ENCODE results near the gene TMEM131.
"Not testable (repeated sequence)": the region's sequence is repeated elsewhere in the genome, so short reads cannot be mapped to it uniquely, and the experiment has no call there.

TMEM131 gene

GRCh38 chr2:97995734-97996624 is at the start of gene TMEM131:
Gene TMEM131 (minus strand): TSS chr2:97995948. CDS start chr2:97995662, 286 bp downstream.
- peak; percentile 98 for DNase-seq

GRCh38 chr2:98044730-98045129 is 49.0 kb upstream of the TMEM131 start:
- DNase-seq, result not testable (repeated sequence)

DNA sequence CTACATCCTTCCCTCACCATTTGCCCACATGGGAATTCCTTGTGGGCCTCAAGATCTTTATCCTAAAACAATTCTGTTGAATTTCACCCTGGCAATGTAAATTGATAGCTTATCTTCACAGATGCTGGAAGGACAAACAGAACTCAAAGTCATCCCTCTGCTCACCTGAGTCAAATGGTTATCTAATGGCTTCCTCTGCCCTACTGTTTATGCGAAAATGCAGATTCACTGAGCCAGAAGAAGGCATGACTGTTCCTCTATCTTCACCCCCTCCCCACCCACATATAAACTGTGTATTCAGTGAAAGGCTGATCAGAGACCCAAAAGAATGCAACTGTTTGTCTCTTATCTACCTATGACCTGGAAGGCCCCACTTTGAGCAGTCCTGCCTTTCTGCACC is 47.4 kb upstream of the TMEM131 start:
- no peak for DNase-seq

DNA sequence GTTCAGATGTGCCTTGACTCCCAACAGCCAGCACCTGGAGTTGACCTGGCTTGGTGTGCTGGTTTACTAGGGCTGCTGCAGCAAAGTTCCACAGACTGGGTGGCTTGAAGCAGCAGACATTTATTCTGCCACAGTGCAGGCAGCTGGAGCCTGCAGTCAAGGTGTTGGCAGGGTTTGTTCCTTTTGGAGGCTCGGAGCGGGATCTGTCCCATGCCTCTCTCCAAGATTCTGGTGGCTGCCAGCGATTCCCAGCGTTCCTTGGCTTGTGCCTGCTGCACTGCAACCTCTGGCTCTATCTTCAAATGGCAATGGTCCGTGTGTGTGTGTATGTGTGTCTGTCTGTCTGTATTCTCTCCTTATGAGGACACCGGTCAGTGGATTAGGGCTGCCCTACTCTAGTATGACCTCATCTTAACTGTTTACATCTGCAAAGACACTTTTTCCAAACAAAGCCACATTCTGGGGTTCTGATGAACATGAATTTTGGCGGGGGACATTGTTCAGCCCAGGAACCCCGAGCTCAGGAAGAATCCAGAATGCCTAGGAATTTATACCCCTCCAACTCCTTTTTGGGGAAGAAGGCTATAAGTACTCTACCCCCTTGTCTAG is 44.7 kb upstream of the TMEM131 start:
- no peak for DNase-seq

DNA sequence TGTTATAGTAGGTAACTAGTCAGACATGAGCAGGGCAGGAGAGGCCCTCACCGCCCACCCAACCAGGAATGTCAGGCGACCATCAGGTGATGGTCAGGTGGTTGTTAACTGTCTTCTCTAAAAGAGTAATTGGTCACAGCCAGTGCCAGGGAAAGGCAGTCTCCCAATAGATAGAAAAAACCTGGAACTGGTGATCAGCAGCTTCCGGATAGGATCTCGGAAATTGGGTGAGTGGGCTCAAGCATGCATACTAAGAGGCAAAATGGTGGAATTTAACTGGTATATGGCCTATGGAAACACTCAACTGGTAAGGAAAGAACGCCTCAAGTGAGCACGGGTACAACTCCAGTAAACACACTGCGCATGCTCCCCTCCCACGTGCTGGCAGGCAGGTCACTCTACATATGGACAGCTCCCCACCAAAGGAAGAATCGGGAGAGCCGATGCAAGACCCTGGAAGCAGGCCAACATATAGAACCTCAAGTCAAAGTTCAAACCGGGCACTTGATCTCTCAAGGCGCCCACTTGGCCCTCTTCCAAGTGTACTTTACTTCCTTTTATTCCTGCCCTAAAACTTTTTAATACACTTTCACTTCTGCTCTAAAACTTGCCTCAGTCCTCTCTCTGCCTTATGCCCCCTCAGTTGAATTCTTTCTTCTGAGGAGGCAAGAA is 43.5 kb upstream of the TMEM131 start:
- DNase-seq, result no peak

- DNase-seq, result no peak
Observed at GRCh38 chr2:98037666-98038336, 42.1 kb upstream of the TMEM131 start.

DNA sequence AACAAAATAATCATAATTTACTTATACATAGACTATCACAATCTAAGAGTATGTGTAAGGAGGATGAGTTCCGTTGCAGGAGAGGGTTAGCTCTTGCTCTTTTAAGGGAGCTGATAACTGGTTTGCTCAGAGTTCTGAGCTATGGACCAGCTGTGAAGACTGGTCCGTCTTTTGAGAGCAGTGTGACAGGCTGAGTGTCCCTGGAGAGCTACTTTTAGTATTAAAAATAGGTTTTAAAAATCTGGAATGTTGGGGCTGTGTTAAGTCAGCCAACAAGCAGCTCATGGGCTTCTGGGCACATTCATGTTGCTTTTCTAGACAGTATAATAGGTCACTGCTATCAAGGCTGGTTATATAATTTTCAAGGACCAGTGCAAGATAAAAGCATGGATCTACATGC is 41.5 kb upstream of the TMEM131 start:
- DNase-seq, result no peak

GRCh38 chr2:98036349-98037000 is 40.7 kb upstream of the TMEM131 start:
- no peak for DNase-seq

- DNase-seq, result no peak
Observed at GRCh38 chr2:98034745-98035144, 39.0 kb upstream of the TMEM131 start.

- DNase-seq, result no peak
Observed at GRCh38 chr2:98032086-98032485, 36.3 kb upstream of the TMEM131 start.

GRCh38 chr2:98029718-98030222 is 34.0 kb upstream of the TMEM131 start:
- no peak for DNase-seq

DNA sequence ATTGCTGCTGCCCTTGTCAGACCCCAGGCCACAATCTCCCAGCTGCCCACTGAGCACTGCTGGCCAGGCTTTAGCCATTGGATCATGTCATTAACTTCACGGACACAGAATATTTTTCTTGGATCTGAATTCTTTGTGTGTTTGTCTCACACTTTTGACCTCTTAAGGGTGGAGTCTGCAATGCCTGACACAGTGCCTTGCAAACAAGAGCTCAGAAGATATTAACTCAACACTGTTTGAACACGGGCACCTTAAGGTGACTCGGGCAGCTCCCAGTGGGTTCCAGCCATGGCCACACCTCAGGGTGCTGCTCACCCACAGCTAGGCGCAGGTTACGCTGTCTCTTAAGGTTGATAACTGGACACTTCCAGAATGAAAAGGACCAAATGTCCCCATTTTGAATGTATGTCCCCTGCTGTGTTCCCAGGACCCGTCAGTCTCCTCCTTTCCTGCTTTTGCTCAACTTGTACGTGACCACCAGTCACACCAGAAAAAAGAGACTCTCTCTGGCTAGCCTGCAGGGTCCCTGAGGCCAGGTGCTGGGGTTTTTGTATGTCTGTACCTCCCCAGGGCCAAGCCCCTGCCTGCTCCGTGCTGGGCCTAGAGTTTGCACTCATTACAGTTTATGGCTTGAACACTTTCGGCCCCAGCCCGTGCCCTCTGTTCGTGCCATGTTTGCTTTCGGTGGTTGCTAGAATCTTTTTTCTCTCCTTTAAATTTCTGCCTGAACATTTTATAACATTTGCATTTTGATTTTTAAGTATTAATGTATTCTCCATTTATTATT is 33.4 kb upstream of the TMEM131 start:
- no peak for DNase-seq

DNA sequence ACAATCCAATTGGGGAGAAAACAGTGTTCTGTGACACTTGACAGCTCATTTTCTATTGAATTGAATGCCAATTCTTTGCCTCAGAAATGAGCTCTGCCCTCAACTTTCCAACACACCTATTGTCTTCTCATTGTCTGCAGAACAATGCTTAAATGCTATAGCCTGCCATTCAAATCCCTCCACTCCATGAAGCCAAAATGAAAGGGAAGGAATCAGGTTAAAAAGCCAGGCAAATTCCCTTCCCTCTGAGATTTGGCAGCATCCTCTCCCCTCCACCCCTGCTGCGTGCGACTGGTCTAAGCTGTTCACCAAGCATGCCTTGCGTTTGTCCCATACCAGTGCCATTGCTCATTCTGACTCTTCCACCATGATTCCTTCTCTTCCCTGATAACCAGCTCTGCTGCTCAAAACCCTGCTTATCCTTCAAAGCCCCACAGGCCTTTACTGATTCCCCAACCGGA is 32.4 kb upstream of the TMEM131 start:
- no peak for DNase-seq

DNA sequence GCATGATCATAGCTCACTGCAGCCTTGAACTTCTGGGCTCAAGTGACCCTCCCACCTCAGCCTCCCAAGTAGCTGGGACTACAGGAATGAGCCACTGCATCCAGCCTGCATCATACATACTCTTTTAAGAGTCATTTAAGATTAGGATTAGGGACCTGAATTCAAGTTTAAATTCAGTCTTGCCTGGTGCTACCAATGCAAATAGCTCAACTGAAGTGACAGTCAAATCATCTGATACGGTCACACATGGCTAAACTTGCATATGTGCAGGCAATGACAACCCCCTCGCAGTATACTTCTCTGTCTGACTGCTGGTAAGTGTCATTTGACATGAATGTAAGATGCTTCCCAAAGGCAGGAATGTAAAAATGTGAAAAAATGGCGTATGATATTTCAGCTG is 31.8 kb upstream of the TMEM131 start:
- DNase-seq, result no peak

DNA sequence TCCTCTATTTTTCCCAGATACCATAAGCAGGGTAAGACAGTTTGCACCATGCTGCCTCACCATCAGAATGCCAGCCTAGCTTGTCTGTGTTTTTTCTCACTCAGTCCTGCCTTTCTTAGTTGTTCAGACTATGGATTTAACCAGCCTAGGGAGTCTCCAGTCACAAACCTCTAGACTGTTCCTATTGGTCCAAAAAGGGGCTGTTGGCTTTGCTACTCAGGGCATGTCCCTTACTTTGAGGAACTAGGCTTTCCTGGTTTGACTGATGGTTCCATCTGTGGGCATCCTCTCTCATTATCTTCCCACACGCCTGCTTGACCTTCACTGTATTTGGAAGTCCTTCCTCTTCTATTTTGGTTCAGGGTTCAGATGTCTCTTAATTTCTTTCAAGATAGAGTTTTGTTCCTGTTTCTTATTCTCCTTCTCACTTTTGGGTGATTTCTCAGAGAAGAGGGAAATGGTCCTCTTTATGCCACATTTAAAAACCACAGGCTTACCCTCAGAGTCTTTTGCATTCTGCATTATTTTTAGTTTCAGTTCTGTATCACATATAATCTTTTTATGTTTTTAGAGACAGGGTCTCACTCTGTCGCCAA is 31.3 kb upstream of the TMEM131 start:
- DNase-seq, result no peak

DNA sequence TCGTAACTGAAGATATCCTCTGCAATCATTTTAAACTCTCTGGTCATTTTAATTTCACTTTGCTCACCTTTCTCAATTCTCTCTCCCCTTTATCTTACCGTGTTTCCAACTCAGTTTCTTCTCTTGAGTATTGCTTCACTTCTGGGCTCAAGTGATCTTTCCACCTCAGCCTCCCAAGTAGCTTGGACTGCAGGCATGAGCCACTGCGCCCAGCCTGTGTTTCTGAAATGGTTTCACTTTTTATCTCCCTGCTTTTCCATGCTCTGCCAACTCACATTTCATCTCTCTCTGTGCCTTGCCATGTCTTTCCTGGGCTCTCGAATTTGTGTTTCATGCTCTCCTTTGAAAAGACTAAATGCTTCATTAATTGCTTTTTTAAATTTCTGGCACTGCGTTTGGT is 30.5 kb upstream of the TMEM131 start:
- no peak for DNase-seq

- DNase-seq, result no peak
Observed at GRCh38 chr2:98025481-98026037, 29.8 kb upstream of the TMEM131 start.

GRCh38 chr2:98022067-98022466 is 26.3 kb upstream of the TMEM131 start:
- not testable (repeated sequence) for DNase-seq

DNA sequence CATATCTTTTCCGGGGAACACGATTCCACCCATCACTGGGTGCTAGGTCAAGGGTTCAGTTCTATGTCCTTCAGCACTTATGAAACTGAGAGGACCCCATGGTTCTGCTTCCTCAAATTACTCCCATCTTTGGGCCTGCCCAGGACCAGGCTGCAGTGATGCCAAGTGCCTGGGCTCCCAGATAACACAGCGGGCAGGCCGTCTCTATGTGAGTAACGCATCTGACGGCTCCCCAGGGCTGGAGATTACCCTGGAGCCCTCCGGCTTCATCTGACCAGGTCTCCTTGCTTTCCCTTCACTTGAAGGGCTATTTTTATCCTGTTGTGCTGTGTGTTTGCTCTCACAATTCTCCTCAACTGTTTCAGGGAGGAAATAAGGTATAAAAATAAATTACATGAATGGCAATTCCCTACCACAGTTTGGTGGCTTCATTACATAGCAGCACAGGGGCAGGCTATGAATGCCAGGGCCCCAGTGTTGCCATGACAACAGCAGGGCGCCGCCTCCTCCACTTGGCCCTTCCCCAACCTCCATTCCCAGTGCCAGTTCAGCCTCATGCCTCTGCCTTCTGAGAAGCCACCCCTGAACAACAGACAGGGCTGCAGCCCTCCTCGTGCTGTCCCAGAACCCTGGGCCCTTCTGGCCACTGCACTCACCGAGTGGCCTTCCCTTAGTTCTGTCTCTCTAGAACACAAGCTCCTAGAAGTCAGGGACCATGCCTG is 25.4 kb upstream of the TMEM131 start:
- DNase-seq, result no peak

- no peak for DNase-seq
Observed at GRCh38 chr2:98020516-98020915, 24.8 kb upstream of the TMEM131 start.
